Liver (tissue), 9 donors: ENCODE results near the gene KLHL9. TPM values are rescaled to one million over a fixed set of nuclear protein-coding genes. Genes with fewer than 3 reads are reported as not detected.

Experiments
- DNase-seq: peaks from one replicate; pipeline ENCODE4 v3.0.0-alpha.2; 2017; ENCODE audit warnings: low spot score
- H3K27ac ChIP-seq, 2 donors: one replicate each; pipeline ENCODE4 v1.7.0; 2013; ENCODE audit warnings: inconsistent platforms in 2 of 2, low read length in 2 of 2, control low read depth in 1 of 2, low read depth in 1 of 2, mild to moderate bottlenecking in 1 of 2
- H3K27me3 ChIP-seq, 4 donors: one replicate each; pipeline versions ENCODE4 v1.6.1 to v1.7.0; 2013; ENCODE audit warnings: low read length in 3 of 4, inconsistent platforms in 1 of 4, mild to moderate bottlenecking in 1 of 4, moderate library complexity in 1 of 4; ENCODE audit not compliant: control insufficient read depth in 4 of 4, insufficient read depth in 4 of 4
- H3K36me3 ChIP-seq, 4 donors: one replicate each; pipeline versions ENCODE4 v1.6.1 to v1.7.0; 2013; ENCODE audit warnings: low read length in 3 of 4, mild to moderate bottlenecking in 3 of 4, low read depth in 1 of 4, moderate library complexity in 1 of 4; ENCODE audit not compliant: control insufficient read depth in 4 of 4, insufficient read depth in 3 of 4
- H3K4me1 ChIP-seq, 4 donors: one replicate each; pipeline versions ENCODE4 v1.6.1 to v1.7.0; 2013; ENCODE audit warnings: low read length in 3 of 4, mild to moderate bottlenecking in 3 of 4, moderate library complexity in 1 of 4; ENCODE audit not compliant: control insufficient read depth in 4 of 4, insufficient read depth in 4 of 4
- H3K4me3 ChIP-seq, 3 donors: one replicate each; pipeline versions ENCODE4 v1.6.1 to v1.7.0; 2013; ENCODE audit warnings: low read length in 3 of 3, control low read depth in 1 of 3, low read depth in 1 of 3, mild to moderate bottlenecking in 1 of 3
- H3K9ac ChIP-seq, 2 donors: one replicate each; pipeline ENCODE4 v1.7.0; 2013; ENCODE audit warnings: low read length in 2 of 2, mild to moderate bottlenecking in 2 of 2, moderate library complexity in 2 of 2, control low read depth in 1 of 2, low read depth in 1 of 2
- H3K9me3 ChIP-seq, 4 donors: one replicate each; pipeline versions ENCODE4 v1.6.1 to v1.7.0; 2013; ENCODE audit warnings: low read length in 3 of 4; ENCODE audit not compliant: control insufficient read depth in 4 of 4
- ATF3 ChIP-seq: IDR thresholded peaks from 2 replicates; pipeline ENCODE4 v1.6.1; 2016; ENCODE audit warnings: antibody characterized with exemption
- CTCF ChIP-seq: fragments of 150-350 bp; IDR thresholded peaks from 2 replicates; pipeline ENCODE4 v1.5.1; 2017; ENCODE audit warnings: improper control_type of control experiment, low read depth, low read length; ENCODE audit not compliant: missing input control
- EGR1 ChIP-seq, 2 donors: IDR thresholded peaks; 2 replicates each; pipeline ENCODE4 v1.6.1; 2016 to 2018; ENCODE audit warnings: antibody characterized with exemption in 2 of 2, low read depth in 2 of 2
- GABPA ChIP-seq, 2 donors: IDR thresholded peaks in 1 of 2; conservative IDR thresholded peaks in 1 of 2; 2 replicates each; pipeline ENCODE4 v1.6.1; 2016; ENCODE audit warnings: antibody characterized with exemption in 2 of 2, mild to moderate bottlenecking in 1 of 2, moderate library complexity in 1 of 2
- HNF4A ChIP-seq, 2 donors: conservative IDR thresholded peaks; 2 replicates each; pipeline ENCODE4 v1.6.1; 2016; ENCODE audit warnings: antibody characterized with exemption in 2 of 2, mild to moderate bottlenecking in 2 of 2
- HNF4G ChIP-seq: IDR thresholded peaks from 2 replicates; pipeline ENCODE4 v1.6.1; 2016; ENCODE audit warnings: antibody characterized with exemption
- MAX ChIP-seq: IDR thresholded peaks from 2 replicates; pipeline ENCODE4 v1.6.1; 2016; ENCODE audit warnings: antibody characterized with exemption
- NR2F2 ChIP-seq: IDR thresholded peaks from 2 replicates; pipeline ENCODE4 v1.6.1; 2016; ENCODE audit warnings: antibody characterized with exemption
- RAD21 ChIP-seq, 2 donors: IDR thresholded peaks; 2 replicates each; pipeline ENCODE4 v1.6.1; 2016; ENCODE audit warnings: antibody characterized with exemption in 2 of 2, mild to moderate bottlenecking in 2 of 2
- SP1 ChIP-seq: IDR thresholded peaks from 2 replicates; pipeline ENCODE4 v1.6.1; 2018; ENCODE audit warnings: antibody characterized with exemption, mild to moderate bottlenecking
- TAF1 ChIP-seq: conservative IDR thresholded peaks from 2 replicates; pipeline ENCODE4 v1.6.1; 2016; ENCODE audit warnings: antibody characterized with exemption, mild to moderate bottlenecking
- ZBTB33 ChIP-seq: IDR thresholded peaks from 2 replicates; pipeline ENCODE4 v1.6.1; 2016; ENCODE audit warnings: antibody characterized with exemption
- WGBS: extraction: QIAGEN DNeasy Blood & Tissue Kit; methylation state at CpG from one replicate; pipeline ENCODE4 v1.1.7; 2013; 5-methylcytosine and 5-hydroxymethylcytosine counted together
- polyA plus RNA-seq, 2 donors: library from polyadenylated mRNA; stranded (reverse) in 1 of 2; unstranded in 1 of 2; fragments of 200-250 nt in 1 of 2; fragments of >200 nt in 1 of 2; fragmentation: Nextera tagmentation in 1 of 2; extraction: Ambion mirVana in 1 of 2; gene quantifications; one replicate each; pipeline versions ENCODE4 v1.2.1 to v1.2.3, GENCODE V29; 2013 to 2015
- total RNA-seq, 2 donors: library from RNA; depleted of rRNA; stranded (reverse); fragments of >200 nt; gene quantifications; one replicate each; pipeline ENCODE4 v1.2.3, GENCODE V29; 2014
- TF ChIP-seq, protein P1 (sequence below): IDR thresholded peaks from 2 replicates; pipeline ENCODE4 v1.6.1; 2016; ENCODE audit warnings: antibody characterized with exemption, mild to moderate bottlenecking
- donor health status: healthy.
- donor health status: healthy.
- donor health status: healthy.
- donor health status: healthy.
- donor health status: healthy.

The KLHL9 gene
- total and polyA plus RNA-seq, 4 donors: 5.6 to 14.5 (median 9.8) TPM

GRCh38 chr9:21311889-21312288 is 23.3 kb downstream of the KLHL9 start (continued):
- TF ChIP-seq TAF1 (no peak), SP1 (no peak), EGR1 (IDR thresholded peaks at IDR 0.05; ENCODE audit: low read depth in 2 of 2) (no peak)

DNA sequence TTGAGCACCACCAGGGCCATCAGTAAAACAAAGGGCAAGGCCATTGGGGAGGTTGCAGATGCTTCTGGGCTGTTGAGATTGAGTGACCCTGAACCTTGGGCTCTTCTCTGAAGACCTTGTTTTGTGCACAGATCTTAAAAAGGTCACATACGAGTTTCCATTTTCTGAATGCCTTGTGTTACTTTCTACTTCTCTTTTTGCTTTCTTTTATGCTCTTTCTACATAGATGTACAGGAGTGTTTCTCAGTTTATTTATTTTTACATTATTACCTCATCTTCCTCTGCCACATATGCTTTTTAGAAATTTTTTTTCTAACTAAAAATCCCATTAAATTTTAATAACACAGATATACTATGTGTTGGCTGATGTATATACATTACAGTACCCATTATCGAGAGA is 30.0 kb downstream of the KLHL9 start, which contains the start of gene IFNA5:
Gene IFNA5, minus strand, starts transcription at position 101 of the 400 bp plus-strand sequence. Its CDS starts 57 bp downstream, at position 44.
- TF ChIP-seq NR2F2 (no peak), MAX (no peak), CTCF (no peak), HNF4G (no peak), ATF3 (no peak), RAD21 (IDR thresholded peaks at IDR 0.05) (no peak), HNF4A (conservative IDR thresholded peaks at IDR 0.05) (no peak), GABPA (IDR thresholded peaks at IDR 0.05 in 1 of 2, conservative IDR thresholded peaks at IDR 0.05 in 1 of 2) (no peak), SP1 (no peak), ZBTB33 (no peak), TAF1 (no peak)
- TF ChIP-seq, protein P1, sequence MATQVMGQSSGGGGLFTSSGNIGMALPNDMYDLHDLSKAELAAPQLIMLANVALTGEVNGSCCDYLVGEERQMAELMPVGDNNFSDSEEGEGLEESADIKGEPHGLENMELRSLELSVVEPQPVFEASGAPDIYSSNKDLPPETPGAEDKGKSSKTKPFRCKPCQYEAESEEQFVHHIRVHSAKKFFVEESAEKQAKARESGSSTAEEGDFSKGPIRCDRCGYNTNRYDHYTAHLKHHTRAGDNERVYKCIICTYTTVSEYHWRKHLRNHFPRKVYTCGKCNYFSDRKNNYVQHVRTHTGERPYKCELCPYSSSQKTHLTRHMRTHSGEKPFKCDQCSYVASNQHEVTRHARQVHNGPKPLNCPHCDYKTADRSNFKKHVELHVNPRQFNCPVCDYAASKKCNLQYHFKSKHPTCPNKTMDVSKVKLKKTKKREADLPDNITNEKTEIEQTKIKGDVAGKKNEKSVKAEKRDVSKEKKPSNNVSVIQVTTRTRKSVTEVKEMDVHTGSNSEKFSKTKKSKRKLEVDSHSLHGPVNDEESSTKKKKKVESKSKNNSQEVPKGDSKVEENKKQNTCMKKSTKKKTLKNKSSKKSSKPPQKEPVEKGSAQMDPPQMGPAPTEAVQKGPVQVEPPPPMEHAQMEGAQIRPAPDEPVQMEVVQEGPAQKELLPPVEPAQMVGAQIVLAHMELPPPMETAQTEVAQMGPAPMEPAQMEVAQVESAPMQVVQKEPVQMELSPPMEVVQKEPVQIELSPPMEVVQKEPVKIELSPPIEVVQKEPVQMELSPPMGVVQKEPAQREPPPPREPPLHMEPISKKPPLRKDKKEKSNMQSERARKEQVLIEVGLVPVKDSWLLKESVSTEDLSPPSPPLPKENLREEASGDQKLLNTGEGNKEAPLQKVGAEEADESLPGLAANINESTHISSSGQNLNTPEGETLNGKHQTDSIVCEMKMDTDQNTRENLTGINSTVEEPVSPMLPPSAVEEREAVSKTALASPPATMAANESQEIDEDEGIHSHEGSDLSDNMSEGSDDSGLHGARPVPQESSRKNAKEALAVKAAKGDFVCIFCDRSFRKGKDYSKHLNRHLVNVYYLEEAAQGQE: no peak
- WGBS: 81% methylated on average over 2 of the region's 2 CpGs
- Histone ChIP-seq H3K36me3 (no peaks in the 10 kb centered on the region), H3K9me3 (no peaks in the 10 kb centered on the region), H3K27ac (no peak within 1 kb of the TSS), H3K27me3 (peaks cover 0 to 2% (median 0%) of the 10 kb centered on the region in 4 donors), H3K9ac (no peak within 1 kb of the TSS), H3K4me1 (no peaks in the 10 kb centered on the region), H3K4me3 (no peak within 1 kb of the TSS)
- no peak for DNase-seq
